Cortex of kidney (tissue), 1 donor: Measurements from ENCODE around the gene AFDN.
"Not testable (repeated sequence)": the region's sequence is repeated elsewhere in the genome, so short reads cannot be mapped to it uniquely, and the experiment has no call there.

Source experiments
- DNase-seq: peaks from one replicate; lab custom pipeline; 2025; lab: John Stamatoyannopoulos, UW

The AFDN gene

GRCh38 chr6:167949121-167949684 is 122.5 kb downstream of the AFDN start:
- DNase-seq = no peak

- no peak for DNase-seq
Observed at GRCh38 chr6:167951781-167952511, 125.2 kb downstream of the AFDN start.

GRCh38 chr6:167952512-167952859 is 125.8 kb downstream of the AFDN start:
- no peak for DNase-seq

GRCh38 chr6:167953551-167953950 is 126.8 kb downstream of the AFDN start:
- no peak for DNase-seq

- no peak for DNase-seq
Observed at GRCh38 chr6:167954151-167954550, 127.4 kb downstream of the AFDN start.

- no peak for DNase-seq
Observed at GRCh38 chr6:167956491-167956890, 129.8 kb downstream of the AFDN start.

GRCh38 chr6:167956983-167957492 is 130.3 kb downstream of the AFDN start:
- no peak for DNase-seq

GRCh38 chr6:167957626-167958025 is 130.9 kb downstream of the AFDN start:
- DNase-seq = no peak

- DNase-seq = no peak
Observed at GRCh38 chr6:167960579-167960978, 133.9 kb downstream of the AFDN start.

GRCh38 chr6:167962711-167963110 is 136.0 kb downstream of the AFDN start:
- no peak for DNase-seq

GRCh38 chr6:167963589-167964057 is 136.9 kb downstream of the AFDN start:
- DNase-seq = no peak

GRCh38 chr6:167965592-167966539 is 139.2 kb downstream of the AFDN start:
- no peak for DNase-seq

GRCh38 chr6:167966540-167966905 is 139.8 kb downstream of the AFDN start:
- no peak for DNase-seq

- no peak for DNase-seq
Observed at GRCh38 chr6:167968091-167968490, 141.4 kb downstream of the AFDN start.

- no peak for DNase-seq
Observed at GRCh38 chr6:167970230-167970629, 143.5 kb downstream of the AFDN start.

- DNase-seq = no peak
Observed at GRCh38 chr6:167972193-167972592, 145.5 kb downstream of the AFDN start.

GRCh38 chr6:167973148-167973885 is 146.6 kb downstream of the AFDN start:
- no peak for DNase-seq

- no peak for DNase-seq
Observed at GRCh38 chr6:167974640-167975344, 148.1 kb downstream of the AFDN start.

- DNase-seq = no peak
Observed at GRCh38 chr6:167975458-167975857, 148.7 kb downstream of the AFDN start.

- DNase-seq = not testable (repeated sequence)
Observed at GRCh38 chr6:167976116-167976657, 149.5 kb downstream of the AFDN start.

GRCh38 chr6:167976708-167977107 is 150.0 kb downstream of the AFDN start:
- DNase-seq = no peak
